Stimulated activated CD8-positive, alpha-beta memory T cell treated with anti-CD3 and anti-CD28 coated beads, Interleukin-2, amount 100 ng/mL, for 48 hours (primary cell): ENCODE measurements around the gene RAPH1.

Experiments used
- DNase-seq, 2 donors: peaks; one replicate each; pipeline ENCODE4 v3.0.0-alpha.2; 2020; ENCODE audit warnings: low read depth in 2 of 2

Gene RAPH1

DNA sequence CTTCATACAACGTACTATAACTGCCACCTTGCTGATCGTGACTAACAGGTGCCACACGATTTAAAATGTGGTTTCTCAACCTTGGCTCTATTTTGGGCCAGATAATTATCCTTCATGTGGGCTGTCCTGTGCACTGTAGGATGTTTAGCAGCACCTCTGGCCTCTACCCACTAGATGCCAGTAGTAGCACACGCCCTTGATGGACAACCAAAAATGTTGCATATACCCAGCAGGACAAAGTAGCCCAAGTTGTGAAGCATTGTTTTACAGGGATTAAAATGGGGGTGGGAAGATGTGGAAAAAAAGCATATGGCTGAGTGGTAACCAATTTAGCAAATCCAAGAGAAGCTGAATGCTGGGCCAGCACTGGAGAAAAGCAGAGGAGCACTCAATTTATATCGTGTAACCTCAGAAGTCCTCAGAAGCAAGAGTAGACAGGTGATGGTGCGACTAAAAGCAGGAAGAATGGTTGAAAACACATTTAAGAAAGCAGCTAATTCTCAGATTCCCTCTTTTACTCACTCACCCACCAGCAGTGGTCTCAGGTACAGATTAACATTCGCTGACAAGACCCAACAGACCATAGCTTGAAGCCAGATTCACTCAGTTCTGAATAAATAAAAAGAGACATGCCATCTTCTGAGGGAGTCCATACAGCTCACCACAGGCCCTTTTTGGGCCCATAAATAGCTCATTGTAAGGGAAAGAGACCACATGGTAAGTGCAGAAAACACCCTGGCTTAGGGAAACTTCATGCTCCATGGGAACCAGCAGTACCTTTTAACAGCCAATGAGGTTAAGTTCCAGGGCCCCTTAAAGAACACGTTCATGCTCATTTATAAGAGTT is 50.6 kb downstream of the RAPH1 start:
- peak; percentile 5 to 6 for DNase-seq

DNA sequence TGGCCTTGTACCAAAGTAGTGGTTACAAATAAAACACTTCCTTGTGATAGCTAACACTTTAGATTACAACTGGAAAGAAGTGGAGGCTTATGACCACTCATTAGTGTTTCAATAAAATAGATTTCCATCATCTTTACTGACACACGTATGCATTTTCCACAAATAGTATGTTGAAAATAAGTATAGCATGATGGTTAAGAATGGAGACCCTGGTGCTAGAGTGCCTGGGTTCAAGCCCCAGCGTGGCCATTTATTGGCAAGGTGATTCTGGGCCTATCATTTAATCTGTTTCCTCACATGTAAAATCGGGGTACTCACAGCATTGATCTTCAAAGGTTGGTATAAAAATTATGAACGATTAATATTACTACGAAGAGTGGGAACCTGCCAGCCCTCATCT is 54.5 kb downstream of the RAPH1 start:
- no peak for DNase-seq

DNA sequence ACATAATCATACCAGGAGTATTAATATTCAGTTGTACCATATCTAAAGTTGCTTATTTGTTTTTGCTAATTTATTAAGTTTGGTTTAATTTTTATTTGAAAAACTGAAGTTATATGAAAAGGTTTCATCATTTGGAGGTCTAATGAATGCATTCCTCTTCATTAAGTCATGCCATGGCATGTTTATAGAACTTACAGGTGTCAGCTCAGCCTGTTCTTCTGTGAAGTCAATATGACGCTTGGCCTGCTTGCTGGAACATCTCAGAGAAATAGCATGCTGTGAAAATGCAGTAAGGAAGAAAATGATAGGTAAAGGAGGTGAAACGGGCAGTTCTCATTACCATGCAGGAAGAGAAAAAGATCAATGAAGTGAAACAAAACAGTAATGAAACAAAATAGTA is 58.2 kb downstream of the RAPH1 start:
- DNase-seq, result no peak

DNA sequence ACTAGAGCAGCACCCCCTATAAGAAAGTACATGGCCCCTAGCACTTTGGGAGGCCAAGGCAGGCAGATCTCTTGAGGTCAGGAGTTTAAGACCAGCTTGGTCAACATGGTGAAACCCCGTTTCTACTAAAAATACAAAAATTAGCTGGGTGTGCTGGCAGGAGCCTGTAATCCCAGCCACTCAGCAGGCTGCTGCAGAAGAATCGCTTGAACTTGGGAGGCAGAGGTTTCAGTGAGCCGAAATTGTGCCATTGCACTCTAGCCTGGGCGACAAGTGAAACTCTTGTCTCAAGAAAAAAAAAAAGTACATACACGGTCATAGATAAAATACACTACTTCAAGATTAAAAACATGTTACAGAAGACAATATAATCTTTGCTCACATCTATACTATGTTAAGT is 63.8 kb downstream of the RAPH1 start:
- DNase-seq, result no peak

DNA sequence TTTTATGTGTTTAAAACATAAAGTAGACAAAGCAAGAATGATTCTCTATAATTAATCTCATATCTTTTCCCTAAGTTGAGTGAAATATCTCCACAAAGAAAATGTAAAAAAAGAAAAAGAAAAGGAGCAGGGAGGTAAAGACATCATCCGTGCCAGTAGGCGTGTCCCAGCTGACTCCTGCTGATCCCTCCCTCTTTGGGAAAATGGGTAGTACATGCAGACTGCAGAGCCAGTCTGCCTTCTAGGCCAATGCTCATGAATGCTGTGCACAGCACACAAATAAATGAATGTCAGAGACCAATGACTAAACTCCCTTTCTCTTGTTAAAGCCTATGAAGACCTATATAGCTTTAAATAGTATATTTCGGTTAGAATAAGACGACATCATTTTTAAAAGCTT is 64.7 kb downstream of the RAPH1 start:
- no peak for DNase-seq

DNA sequence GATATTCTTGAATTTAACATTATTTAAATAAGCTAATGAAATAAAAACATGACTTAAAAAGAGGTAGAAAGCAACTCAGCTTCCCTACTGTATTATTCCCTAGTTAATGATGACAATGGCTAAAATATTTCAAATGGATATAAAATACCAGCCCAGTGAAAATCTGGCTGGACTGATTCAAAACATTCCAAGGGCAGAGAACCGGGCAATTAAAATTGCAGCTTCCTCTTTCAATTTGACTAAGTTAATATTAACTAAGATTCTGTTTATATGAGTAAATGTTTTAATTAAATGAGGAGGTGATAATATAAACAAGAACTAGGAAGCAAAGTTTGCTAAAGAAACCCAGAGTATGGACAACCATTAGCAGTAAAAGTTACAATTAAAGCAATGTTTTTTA is 65.6 kb downstream of the RAPH1 start:
- DNase-seq, result no peak

DNA sequence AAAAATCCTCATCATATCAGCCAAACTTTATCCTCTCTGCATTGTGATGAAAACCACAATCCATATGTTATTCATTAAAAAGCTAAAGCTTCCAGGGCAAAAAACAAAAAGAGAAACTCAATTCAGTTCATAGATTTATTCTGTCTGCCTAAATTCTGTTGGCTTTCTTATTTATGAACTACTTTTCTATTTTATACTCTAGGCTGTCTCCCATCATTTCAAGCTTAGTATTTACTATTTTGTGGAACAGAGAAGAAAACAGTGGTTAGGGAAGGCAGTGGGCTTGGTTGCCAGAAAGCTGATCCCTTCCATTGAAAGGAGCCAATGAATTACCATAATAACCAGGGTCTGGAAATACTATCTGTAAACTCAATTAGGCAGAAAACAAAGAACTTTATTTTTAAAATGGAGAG is 71.8 kb downstream of the RAPH1 start:
- no peak for DNase-seq

DNA sequence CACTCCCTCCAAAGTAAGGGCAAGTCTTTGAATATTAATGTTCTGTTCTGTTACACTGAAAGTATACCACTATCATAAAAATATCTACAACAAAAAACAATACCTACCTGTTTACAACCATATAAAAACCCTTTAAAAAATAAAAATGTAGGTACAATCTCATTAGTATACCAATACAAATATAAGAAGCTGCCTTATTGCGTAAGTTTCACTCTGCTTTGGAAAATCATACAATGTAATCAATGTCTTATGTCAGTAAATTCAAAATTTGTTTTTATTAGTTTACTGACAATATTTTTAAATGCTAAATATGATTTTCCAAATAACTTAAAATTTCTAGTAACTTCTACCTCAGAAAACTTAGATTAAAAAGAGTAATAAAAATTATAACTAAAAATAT is 72.8 kb downstream of the RAPH1 start:
- no peak for DNase-seq

DNA sequence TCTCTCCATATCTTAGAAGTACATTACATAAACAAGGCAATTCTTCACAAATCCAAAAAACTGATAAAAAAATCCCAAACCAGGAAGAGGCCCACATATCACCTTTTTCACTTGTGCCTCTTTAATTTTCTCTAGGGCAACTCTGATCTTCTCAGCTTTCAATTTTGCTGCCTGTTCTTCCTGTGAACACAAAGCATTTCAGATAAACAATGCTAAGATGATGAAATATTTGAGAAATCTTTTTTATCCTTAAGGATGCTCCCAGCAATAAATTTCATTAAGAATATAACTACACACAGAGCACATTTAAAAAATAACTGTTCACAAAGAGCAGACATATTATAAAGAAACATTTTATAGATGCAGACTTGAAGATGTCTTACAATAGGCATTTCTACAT is 73.4 kb downstream of the RAPH1 start:
- DNase-seq, result no peak

DNA sequence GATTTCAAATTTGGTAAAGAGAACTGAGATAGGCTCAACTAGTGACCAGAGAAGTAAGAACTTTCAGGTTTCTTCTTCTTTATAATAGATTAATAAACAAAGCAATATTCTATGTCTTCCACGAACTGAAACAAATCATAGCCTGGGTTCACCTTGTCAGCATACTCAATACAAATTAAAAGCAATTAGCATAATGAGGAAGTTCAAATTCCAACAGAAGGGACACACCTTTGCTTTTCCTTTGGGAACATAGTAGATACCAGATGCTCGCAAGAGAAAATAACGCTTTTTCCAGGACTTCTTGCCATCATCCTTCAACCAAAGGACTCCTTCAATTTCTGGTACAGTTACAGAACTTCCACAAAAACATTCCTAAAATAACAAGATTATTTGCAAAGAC is 79.9 kb downstream of the RAPH1 start:
- DNase-seq, result no peak

DNA sequence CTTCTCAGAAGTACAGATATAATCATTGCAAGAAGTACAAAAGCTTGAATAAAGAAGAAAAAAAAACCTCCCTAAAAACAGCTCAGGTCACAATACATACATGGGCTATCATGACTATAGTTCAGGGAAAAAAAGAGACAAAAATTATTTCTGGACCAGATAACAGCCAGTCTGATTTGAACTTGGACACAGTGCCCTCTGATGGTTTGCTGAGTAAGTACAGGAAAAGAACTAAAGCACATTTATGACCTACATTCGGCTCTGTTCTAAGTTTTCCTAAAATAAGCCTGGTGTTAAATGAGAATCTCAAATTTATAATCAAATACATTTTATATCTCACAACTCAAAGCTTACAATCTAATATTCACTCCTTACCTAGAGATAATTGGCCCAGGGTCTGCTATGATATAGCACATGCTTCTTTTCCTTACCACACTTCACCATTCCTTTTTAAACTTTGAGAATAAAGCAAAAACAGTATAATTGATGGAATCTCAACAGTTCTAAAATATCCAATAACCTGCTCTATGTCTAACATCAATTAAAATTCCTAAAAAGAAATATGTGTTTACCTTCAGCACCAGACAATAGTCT is 81.1 kb downstream of the RAPH1 start:
- DNase-seq, result no peak

DNA sequence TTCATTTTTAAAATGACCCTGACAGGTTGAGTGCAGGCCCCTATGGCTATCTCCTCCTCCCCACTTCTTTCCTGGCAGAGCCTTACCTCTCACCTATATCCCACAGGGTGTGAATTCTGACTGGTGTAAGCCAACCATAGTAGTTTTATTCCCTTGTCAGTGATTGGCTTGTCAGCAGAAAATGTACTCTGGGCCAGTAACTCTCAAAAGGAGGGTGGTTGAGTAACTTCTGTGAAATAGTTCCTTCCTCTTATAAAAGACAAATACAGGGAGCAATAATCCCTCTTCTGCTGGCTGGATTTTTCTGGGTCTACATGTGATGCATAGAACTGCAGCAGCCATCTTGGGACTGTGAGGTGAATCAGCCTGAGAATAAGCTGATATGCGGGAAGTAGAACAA is 83.4 kb downstream of the RAPH1 start:
- DNase-seq, result no peak

DNA sequence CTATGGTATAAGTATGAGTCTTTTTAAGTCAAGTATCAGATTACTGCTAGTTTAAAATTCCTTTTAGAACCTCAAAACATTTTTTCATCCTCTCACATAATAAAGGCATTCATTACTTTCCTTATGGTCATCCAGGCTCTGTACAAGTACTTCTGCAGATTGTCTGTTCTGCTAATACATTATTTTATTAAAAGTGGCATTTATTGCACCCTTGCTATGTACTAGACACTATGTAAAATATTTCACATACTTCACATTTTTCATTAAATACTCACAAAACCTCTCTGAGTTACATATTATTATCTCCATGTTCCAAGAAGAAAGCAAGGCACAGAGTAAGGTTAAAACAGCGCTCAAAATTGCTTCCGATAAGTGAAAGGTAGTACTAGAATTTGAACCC is 84.1 kb downstream of the RAPH1 start:
- DNase-seq, result no peak

DNA sequence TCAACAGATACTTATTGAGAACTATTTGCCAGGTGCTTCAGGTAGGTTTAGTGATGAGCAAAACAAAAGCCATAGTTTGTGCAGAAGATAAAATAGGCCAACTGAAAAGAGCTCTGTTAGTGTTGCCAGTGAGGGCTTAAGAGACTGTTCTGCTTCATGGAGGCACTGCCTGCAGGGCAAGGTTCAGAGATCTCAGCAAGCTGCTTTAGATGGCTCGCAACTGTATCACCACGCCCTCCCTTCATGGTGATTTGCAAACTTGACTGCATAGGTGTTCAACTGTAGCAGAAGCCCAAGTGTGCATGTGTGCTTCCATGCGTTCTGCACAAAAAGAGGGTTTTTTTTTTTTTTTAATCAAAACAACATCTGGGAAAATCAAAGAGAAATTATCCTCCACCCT is 84.5 kb downstream of the RAPH1 start:
- no peak for DNase-seq

DNA sequence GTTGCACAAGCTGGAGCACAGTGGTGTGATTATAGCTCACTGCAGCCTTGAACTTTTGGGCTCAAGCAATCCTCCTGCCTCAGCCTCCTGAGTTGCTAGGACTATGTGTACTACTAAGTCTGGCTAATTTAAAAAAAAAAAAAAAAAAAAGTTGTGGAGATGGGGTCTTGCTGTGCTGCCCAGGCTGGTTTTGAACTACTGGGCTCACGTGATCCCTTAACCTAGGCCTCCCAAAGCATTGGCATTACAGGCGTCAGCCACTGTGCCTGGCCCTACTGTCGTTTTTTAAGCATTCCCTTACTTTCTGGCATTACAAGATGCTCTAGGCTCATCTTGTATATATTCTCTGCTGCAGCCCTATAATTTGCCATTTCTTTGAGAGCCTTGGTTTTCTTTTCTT is 88.3 kb downstream of the RAPH1 start:
- DNase-seq, result no peak

DNA sequence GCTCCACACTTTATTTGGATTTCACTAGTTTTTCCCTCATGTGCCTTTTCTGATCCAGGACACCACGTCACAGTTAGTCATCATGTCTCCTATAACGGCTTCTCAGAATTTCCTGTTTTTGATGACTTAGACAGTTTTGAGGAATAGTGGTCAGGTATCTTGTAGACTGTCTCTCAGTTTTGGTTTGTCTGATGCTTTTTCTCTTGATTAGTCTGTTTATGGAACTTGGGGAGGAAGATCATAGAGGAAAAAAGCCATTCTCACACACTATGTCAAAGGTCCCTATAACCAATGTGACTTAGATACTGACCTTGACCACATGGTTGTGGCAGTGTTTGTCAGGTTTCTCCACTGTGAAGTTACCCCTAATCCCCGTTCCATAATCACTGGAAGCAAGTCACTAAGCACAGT is 89.0 kb downstream of the RAPH1 start:
- no peak for DNase-seq

DNA sequence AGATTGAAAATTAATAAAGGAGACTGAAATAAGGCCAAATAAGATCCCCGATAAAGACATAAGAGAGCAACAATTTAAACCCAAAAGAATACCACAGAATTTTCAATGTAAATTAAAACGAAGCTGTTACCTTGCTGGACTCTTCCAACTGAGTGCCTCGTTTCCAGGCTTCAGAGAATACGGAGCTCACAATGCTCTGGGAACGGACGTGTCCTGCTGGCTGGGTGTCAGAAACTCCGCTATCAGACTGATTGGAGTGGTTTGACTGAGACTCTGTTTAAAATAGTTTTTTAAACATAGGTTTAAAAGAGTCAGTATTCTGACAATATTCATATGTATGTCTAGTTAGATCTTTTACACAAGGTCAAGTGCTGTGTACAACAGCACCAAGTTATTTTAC is 90.4 kb downstream of the RAPH1 start:
- DNase-seq, result no peak

DNA sequence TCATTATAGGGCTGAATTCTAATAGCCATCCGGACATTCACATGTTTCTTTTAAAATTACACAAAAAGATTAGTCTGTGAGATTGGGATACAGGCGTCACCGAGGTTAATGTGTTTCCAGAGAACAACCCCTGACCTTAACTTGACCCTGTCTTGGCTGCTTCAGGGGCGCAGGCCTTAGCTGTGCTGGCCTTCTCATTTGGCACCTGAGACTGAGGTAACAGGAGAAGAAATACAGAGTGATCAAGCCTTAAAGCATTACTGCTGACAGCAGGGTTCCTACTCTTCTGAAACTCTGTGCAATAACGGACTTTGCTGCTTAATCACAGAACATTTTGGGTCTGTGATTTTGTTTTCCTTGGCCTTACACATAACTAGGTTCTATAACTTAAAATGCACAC is 92.6 kb downstream of the RAPH1 start:
- DNase-seq, result no peak

DNA sequence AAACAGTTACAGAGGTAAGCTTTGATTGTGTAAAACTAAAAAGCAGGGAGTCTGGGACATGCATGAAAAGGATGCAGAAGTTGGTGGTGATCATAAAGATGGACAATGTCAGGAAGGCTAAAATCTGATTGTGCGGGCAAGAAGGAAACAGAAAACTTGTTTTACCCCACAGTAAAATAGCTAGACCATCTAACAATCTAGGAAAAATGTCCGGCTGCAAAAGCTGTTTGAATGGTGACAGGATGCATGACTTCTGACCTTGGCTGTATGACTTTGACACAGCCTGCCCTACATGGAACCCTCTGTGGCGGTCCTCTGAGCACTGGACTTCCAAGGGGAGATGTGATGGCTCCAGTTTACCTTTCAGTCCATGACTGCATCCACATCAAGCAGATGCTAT is 93.6 kb downstream of the RAPH1 start:
- no peak for DNase-seq

DNA sequence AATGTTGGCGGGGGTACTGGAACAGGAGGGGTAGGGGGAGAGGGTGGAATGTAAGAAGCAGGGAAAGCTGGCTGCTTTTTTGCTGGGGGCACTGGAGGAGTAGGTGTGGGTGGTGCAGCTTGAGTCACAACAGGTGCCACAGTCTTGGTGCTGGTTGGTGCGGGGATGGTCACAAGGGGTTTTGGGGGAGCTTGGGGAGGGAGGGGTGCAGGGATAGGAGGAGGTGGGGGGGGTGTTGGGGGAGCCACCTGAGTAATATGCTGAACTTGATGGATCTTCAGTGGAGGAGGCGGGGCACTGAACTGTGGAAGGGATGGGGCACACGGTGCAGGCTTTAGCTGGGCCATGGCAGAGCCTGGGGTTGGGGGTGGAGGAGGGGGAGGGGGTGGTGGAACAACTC is 94.4 kb downstream of the RAPH1 start:
- no peak for DNase-seq

DNA sequence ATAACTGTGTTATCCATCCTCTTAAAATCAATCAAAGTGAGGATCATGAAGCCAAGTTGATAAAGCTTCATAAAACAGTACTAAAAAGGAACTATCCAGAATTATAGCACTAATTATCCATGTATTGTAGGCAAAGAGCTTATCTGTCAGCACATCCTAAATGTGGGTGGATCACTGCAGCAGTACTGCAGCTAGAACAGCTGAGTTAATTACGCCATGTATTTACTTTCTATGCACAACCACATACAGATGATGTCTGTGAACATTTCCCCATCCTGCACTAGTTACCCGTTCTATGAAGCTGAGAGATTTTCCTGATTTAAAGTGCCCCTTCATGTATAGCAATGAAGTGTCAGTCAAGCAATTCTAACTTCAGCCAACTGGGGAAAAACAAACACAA is 96.6 kb downstream of the RAPH1 start:
- DNase-seq, result no peak

DNA sequence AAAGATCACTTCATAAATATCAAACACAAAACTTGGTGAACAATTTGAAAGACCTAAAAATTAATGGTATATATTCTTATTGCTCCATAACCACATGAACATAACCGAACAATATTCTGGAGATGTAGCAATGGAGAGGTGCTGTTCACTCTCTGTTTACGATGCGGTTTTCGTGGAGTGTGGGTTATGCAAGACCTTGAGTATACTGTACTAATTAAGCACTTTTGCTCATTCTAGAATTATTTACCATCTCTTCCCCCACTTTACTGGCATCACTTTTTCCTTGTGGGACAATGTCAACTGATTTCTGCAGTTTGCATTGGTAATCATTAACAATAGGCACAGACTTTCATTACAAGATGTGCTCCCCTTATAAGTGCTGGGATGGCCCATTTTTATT is 97.6 kb downstream of the RAPH1 start:
- no peak for DNase-seq

DNA sequence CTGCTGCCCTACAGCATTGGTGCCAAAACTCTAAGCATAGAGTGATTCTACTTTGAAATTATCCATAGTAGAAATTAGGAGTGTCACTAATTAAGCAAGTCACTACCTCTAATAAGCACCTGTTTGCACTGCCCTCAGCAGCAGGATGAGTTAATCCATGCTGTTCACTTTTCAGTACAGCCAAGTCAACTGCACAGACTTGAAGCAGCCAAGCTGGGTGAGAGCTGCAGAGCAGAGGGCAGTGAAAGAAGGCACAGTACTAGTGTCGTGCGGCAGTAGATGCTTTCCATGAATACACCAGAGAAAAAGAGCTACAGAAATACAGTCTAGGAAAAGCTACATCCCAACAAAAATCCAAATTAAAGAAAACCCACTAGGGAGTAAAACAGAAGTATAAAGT is 98.6 kb downstream of the RAPH1 start:
- DNase-seq, result no peak

DNA sequence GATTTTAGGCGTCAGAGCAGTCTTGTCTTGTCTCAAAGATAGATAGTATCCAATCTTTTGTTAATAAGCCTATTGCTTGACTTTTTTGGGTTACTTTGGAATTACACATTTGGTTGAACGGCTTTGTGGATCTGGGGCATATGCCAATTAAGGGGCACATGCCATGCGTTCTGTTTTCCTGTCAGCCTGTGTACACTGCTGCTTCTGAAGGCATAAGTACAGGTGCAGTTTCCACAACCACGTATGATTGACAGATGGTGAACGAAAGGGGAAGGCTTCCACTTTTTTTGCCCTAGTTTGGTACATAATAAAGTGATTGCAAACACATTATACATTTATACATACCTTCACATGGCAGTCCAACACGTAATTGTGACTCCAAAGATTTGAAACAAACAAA is 102.3 kb downstream of the RAPH1 start:
- DNase-seq, result no peak
